WTC11 (cell line): ENCODE data around the gene BRINP1. TPM values are rescaled to one million over a fixed set of nuclear protein-coding genes. Genes with fewer than 3 reads are reported as not detected.

Source experiments
- ATAC-seq: fragments of 200-7000 bp; cut with Tn5 transposase; 2 replicates; pipeline ENCODE4 v1.10.0; 2021; ENCODE audit warnings: mild to moderate bottlenecking, moderate library complexity
- CTCF ChIA-PET: fragments of 300-600 bp; sonication (Branson Sonifier 250); formaldehyde crosslinking; loops from one replicate; lab custom pipeline; 2021; ENCODE audit warnings: antibody characterized with exemption; lab: Charles Lee
- POLR2A ChIA-PET: fragments of 350-600 bp; sonication (Branson Sonifier 250); formaldehyde crosslinking; loops from one replicate; lab custom pipeline; 2021; ENCODE audit warnings: antibody characterized with exemption; lab: Charles Lee
- DNase-seq: peaks from one replicate; pipeline ENCODE4 v3.0.0; 2021; ENCODE audit warnings: low spot score
- H3K27ac Mint-ChIP-seq: 2 replicates; pipeline ENCODE4 v1.8.0; 2021; ENCODE audit warnings: mixed read lengths
- H3K27me3 Mint-ChIP-seq: 2 replicates; pipeline ENCODE4 v1.8.0; 2021; ENCODE audit warnings: low read depth, mild to moderate bottlenecking, moderate library complexity, mixed read lengths
- H3K36me3 Mint-ChIP-seq: 2 replicates; pipeline ENCODE4 v1.8.0; 2021; ENCODE audit warnings: mixed read lengths
- H3K4me1 Mint-ChIP-seq: 2 replicates; pipeline ENCODE4 v1.8.0; 2022; ENCODE audit warnings: mixed read lengths
- H3K4me3 Mint-ChIP-seq: 2 replicates; pipeline ENCODE4 v1.8.0; 2021; ENCODE audit warnings: mild to moderate bottlenecking, moderate library complexity, mixed read lengths
- H3K9me3 Mint-ChIP-seq: 2 replicates; pipeline ENCODE4 v1.8.0; 2021; ENCODE audit warnings: mixed read lengths
- ATF2 ChIP-seq: sonication (generic); formaldehyde crosslinking; IDR thresholded peaks from 2 replicates; pipeline ENCODE4 v1.8.1; 2022; ENCODE audit warnings: low read depth, missing genetic modification reagents, borderline replicate concordance
- CTCF ChIP-seq: fragments of 200-600 bp; IDR thresholded peaks from 2 replicates; pipeline ENCODE4 v1.8.0; 2022; ENCODE audit warnings: antibody characterized with exemption
- FOXP4 ChIP-seq: sonication (generic); formaldehyde crosslinking; IDR thresholded peaks from 2 replicates; pipeline ENCODE4 v1.8.0; 2022; ENCODE audit warnings: mild to moderate bottlenecking, missing genetic modification reagents
- IRF2 ChIP-seq: sonication (generic); formaldehyde crosslinking; IDR thresholded peaks from 2 replicates; pipeline ENCODE4 v1.8.0; 2022; ENCODE audit warnings: low read depth, missing genetic modification reagents, borderline replicate concordance
- JAZF1 ChIP-seq: fragments of 250-450 bp; sonication (Bioruptor Pico); IDR thresholded peaks from 2 replicates; pipeline ENCODE4 v1.9.0; 2021; ENCODE audit warnings: moderate library complexity, mild to moderate bottlenecking, inconsistent platforms
- KAT7 ChIP-seq: sonication (generic); formaldehyde crosslinking; IDR thresholded peaks from 2 replicates; pipeline ENCODE4 v1.8.1; 2023; ENCODE audit warnings: missing genetic modification reagents, mild to moderate bottlenecking, borderline replicate concordance
- MXD4 ChIP-seq: fragments of 250-450 bp; sonication (Bioruptor Pico); IDR thresholded peaks from 2 replicates; pipeline ENCODE4 v1.8.0; 2021; ENCODE audit warnings: mild to moderate bottlenecking, moderate library complexity, borderline replicate concordance
- NFATC4 ChIP-seq: fragments of 250-450 bp; sonication (Bioruptor Pico); IDR thresholded peaks from 2 replicates; pipeline ENCODE4 v1.9.0; 2021; ENCODE audit warnings: mild to moderate bottlenecking
- NFE2L1 ChIP-seq: sonication (generic); formaldehyde crosslinking; IDR thresholded peaks from 2 replicates; pipeline ENCODE4 v1.8.1; 2023; ENCODE audit warnings: missing genetic modification reagents
- NFYB ChIP-seq: sonication (generic); formaldehyde crosslinking; conservative IDR thresholded peaks from 2 replicates; pipeline ENCODE4 v1.8.0; 2022; ENCODE audit warnings: low read depth, missing genetic modification reagents
- NR2C2 ChIP-seq: sonication (generic); formaldehyde crosslinking; IDR thresholded peaks from 2 replicates; pipeline ENCODE4 v1.8.0; 2022; ENCODE audit warnings: mild to moderate bottlenecking, missing genetic modification reagents
- PRDM15 ChIP-seq: sonication (generic); formaldehyde crosslinking; IDR thresholded peaks from 2 replicates; pipeline ENCODE4 v1.8.0; 2022; ENCODE audit warnings: missing genetic modification reagents
- SMAD4 ChIP-seq: sonication (generic); formaldehyde crosslinking; IDR thresholded peaks from 2 replicates; pipeline ENCODE4 v1.8.0; 2022; ENCODE audit warnings: mild to moderate bottlenecking, missing genetic modification reagents
- SOX15 ChIP-seq: fragments of 250-450 bp; sonication (Bioruptor Pico); IDR thresholded peaks from 2 replicates; pipeline ENCODE4 v1.9.0; 2021; ENCODE audit warnings: mild to moderate bottlenecking
- SP1 ChIP-seq: sonication (generic); formaldehyde crosslinking; conservative IDR thresholded peaks from 2 replicates; pipeline ENCODE4 v1.8.1; 2022; ENCODE audit warnings: missing genetic modification reagents
- TCF7 ChIP-seq: sonication (generic); formaldehyde crosslinking; IDR thresholded peaks from 2 replicates; pipeline ENCODE4 v1.8.0; 2022; ENCODE audit warnings: mild to moderate bottlenecking, low read depth, missing genetic modification reagents, moderate library complexity
- TEAD1 ChIP-seq: sonication (generic); formaldehyde crosslinking; IDR thresholded peaks from 2 replicates; pipeline ENCODE4 v1.8.0; 2022; ENCODE audit warnings: mild to moderate bottlenecking, missing genetic modification reagents
- TEAD4 ChIP-seq: sonication (generic); formaldehyde crosslinking; IDR thresholded peaks from 2 replicates; pipeline ENCODE4 v1.8.0; 2022; ENCODE audit warnings: mild to moderate bottlenecking, missing genetic modification reagents
- ZMAT4 ChIP-seq: fragments of 250-450 bp; sonication (Bioruptor Pico); IDR thresholded peaks from 2 replicates; pipeline ENCODE4 v1.9.0; 2021; ENCODE audit warnings: mild to moderate bottlenecking
- ZNF138 ChIP-seq: sonication (generic); formaldehyde crosslinking; conservative IDR thresholded peaks from 2 replicates; pipeline ENCODE4 v1.8.1; 2022; ENCODE audit warnings: mild to moderate bottlenecking, moderate library complexity, missing genetic modification reagents
- ZNF219 ChIP-seq: sonication (generic); formaldehyde crosslinking; IDR thresholded peaks from 2 replicates; pipeline ENCODE4 v1.8.0; 2023; ENCODE audit warnings: missing genetic modification reagents, mild to moderate bottlenecking, borderline replicate concordance
- ZNF671 ChIP-seq: fragments of 250-450 bp; sonication (Bioruptor Pico); IDR thresholded peaks from 2 replicates; pipeline ENCODE4 v1.8.0; 2021; ENCODE audit warnings: mild to moderate bottlenecking
- total RNA-seq: library from RNA; stranded (reverse); gene quantifications from 3 replicates; pipeline ENCODE4 v1.2.3, GENCODE V29; 2021

The BRINP1 gene
- total RNA-seq, 1 experiment from 2014 or later: 19.5 TPM

- TF ChIP-seq PRDM15 (CRISPR knock-in tag) (no peak), ZNF138 (CRISPR knock-in tag) (no peak), IRF2 (no peak), NFYB (CRISPR knock-in tag) (no peak), ZNF671 (CRISPR knock-in tag) (no peak), FOXP4 (CRISPR knock-in tag) (no peak), JAZF1 (CRISPR knock-in tag) (no peak), SMAD4 (CRISPR knock-in tag) (no peak)
These were observed 1.6 kb downstream of the BRINP1 start (continued) for GRCh38 chr9:119367683-119368075.

GRCh38 chr9:119366909-119367682 is 2.1 kb downstream of the BRINP1 start:
- no peaks in the 10 kb centered on the region for H3K9me3 Mint-ChIP-seq
- ChIA-PET POLR2A (no interaction called here), CTCF (interaction anchor here (0.6 to 1.2 kb wide), 2 partner anchors 102 to 771 kb away, joined by 3 to 4 read pairs; no protein-coding TSS in a partner anchor)
- H3K27me3 Mint-ChIP-seq: peaks cover 62% of the 10 kb centered on the region
- no peak for DNase-seq
- H3K36me3 Mint-ChIP-seq: no peaks in the 10 kb centered on the region; the same call in none of the 2 replicates
- H3K27ac Mint-ChIP-seq: no peak overlapping the region
- no peak for ATAC-seq
- peak overlapping the region; percentile 95 for H3K4me3 Mint-ChIP-seq
- peaks cover 69% of the 10 kb centered on the region for H3K4me1 Mint-ChIP-seq
- TF ChIP-seq ZNF671 (CRISPR knock-in tag): no peak
- TF ChIP-seq NFATC4 (CRISPR knock-in tag): no peak
- TF ChIP-seq TEAD1 (CRISPR knock-in tag): no peak
- no peak for TF ChIP-seq PRDM15 (CRISPR knock-in tag)
- TF ChIP-seq CTCF: no peak
- TF ChIP-seq SP1 (CRISPR knock-in tag): no peak
- no peak for TF ChIP-seq ZNF219 (CRISPR knock-in tag)
- TF ChIP-seq TCF7 (CRISPR knock-in tag): no peak
- no peak for TF ChIP-seq ATF2 (CRISPR knock-in tag)
- no peak for TF ChIP-seq TEAD4 (CRISPR knock-in tag)
- no peak for TF ChIP-seq SOX15 (CRISPR knock-in tag)
- no peak for TF ChIP-seq ZMAT4
- TF ChIP-seq KAT7 (CRISPR knock-in tag): no peak
- no peak for TF ChIP-seq NR2C2 (CRISPR knock-in tag)
- no peak for TF ChIP-seq NFE2L1 (CRISPR knock-in tag)
- no peak for TF ChIP-seq MXD4 (CRISPR knock-in tag)
